ENCODE results near the gene CSF3. TPM values are rescaled to one million over a fixed set of nuclear protein-coding genes. Genes with fewer than 3 reads are reported as not detected.
"Not testable (repeated sequence)": the region's sequence is repeated elsewhere in the genome, so short reads cannot be mapped to it uniquely, and the experiment has no call there.

Gene CSF3
- total and polyA plus RNA-seq, 2 experiments from 2014 or later, result 0.13 TPM; not detected in 1

DNA sequence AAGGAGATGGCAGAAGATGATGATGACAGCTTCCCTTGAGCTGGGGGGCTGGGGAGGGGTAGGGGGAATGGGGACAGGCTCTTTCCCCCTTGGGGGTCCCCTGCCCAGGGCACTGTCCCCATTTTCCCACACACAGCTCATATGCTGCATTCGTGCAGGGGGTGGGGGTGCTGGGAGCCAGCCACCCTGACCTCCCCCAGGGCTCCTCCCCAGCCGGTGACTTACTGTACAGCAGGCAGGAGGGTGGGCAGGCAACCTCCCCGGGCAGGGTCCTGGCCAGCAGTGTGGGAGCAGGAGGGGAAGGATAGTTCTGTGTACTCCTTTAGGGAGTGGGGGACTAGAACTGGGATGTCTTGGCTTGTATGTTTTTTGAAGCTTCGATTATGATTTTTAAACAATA is 17.7 kb upstream of the CSF3 start:
- no peaks in the 10 kb centered on the region for H3K27me3 ChIP-seq (replicated peaks; ENCODE audit: insufficient read depth)
- no peaks in the 10 kb centered on the region for H3K4me1 ChIP-seq (ENCODE audit: insufficient read depth)
- H3K9ac ChIP-seq, result no peak overlapping the region
- H3F3A ChIP-seq (ENCODE audit: insufficient read depth), result peaks cover 15% of the 10 kb centered on the region; the same call in 1 of the 2 replicates
- no peak overlapping the region for H3K4me2 ChIP-seq (ENCODE audit: unreplicated experiment)
- H3K9me2 ChIP-seq (ENCODE audit: insufficient read depth), result no peaks in the 10 kb centered on the region
- H3K9me3 ChIP-seq (ENCODE audit: low read depth), result no peaks in the 10 kb centered on the region
- DNase-seq, result no peak
- 56 to 63% methylated on average over 4 of the region's 4 CpGs for WGBS, 2 experiments (ENCODE audit: low coverage in 1 of 2, low lambda C conversion rate in 2 of 2, missing lambda C conversion rate in 2 of 2)
- no peak overlapping the region for H3K27ac ChIP-seq
- no peaks in the 10 kb centered on the region for H3K79me2 ChIP-seq (ENCODE audit: insufficient read depth)
- in situ Hi-C loops (cut with MboI), result no loop called here
- peaks cover 10% of the 10 kb centered on the region; the same call in 1 of the 2 replicates for H3K36me3 ChIP-seq (ENCODE audit: low read depth)
- no peaks in the 10 kb centered on the region for H4K20me1 ChIP-seq (ENCODE audit: insufficient read depth)
- TF ChIP-seq EZH2 (IDR thresholded peaks at IDR 0.05; ENCODE audit: insufficient read depth, poor library complexity, severe bottlenecking) (no peak), EZH2phosphoT487 (IDR thresholded peaks at IDR 0.05; ENCODE audit: insufficient read depth, low read depth) (no peak)
- H3K4me3 ChIP-seq, result no peak overlapping the region
- H2AFZ ChIP-seq, result no peak overlapping the region

DNA sequence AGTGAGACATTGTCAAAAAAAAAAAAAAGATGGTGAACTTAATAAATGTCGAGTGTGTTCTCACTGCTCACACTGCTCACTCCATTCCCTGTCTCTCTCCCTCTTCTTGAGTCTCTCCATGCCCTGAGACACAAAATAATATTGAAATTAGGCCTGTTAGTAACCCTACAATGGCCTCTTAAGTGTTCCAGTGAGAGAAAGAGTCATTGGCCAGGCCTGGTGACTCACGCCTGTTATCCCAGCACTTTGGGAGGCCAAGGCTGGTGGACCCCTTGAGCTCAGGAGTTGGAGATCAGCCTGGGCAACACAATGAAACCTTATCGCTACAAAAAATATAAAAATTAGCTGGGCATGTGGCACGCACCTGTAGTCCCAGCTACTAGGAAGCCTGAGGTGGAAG is 16.2 kb upstream of the CSF3 start:
- no peak overlapping the region for H3K27ac ChIP-seq
- H3K9me2 ChIP-seq (ENCODE audit: insufficient read depth), result no peaks in the 10 kb centered on the region
- peaks cover 15% of the 10 kb centered on the region; the same call in 1 of the 2 replicates for H3F3A ChIP-seq (ENCODE audit: insufficient read depth)
- H3K4me3 ChIP-seq, result no peak overlapping the region
- no peaks in the 10 kb centered on the region for H4K20me1 ChIP-seq (ENCODE audit: insufficient read depth)
- no peaks in the 10 kb centered on the region for H3K27me3 ChIP-seq (replicated peaks; ENCODE audit: insufficient read depth)
- WGBS, 2 experiments (ENCODE audit: low coverage in 1 of 2, low lambda C conversion rate in 2 of 2, missing lambda C conversion rate in 2 of 2), result 57% methylated on average over 4 of the region's 4 CpGs
- H3K79me2 ChIP-seq (ENCODE audit: insufficient read depth), result no peaks in the 10 kb centered on the region
- no peaks in the 10 kb centered on the region for H3K4me1 ChIP-seq (ENCODE audit: insufficient read depth)
- in situ Hi-C loops (cut with MboI), result no loop called here
- DNase-seq, result peak; percentile 43
- no peak overlapping the region for H3K4me2 ChIP-seq (ENCODE audit: unreplicated experiment)
- no peak overlapping the region for H2AFZ ChIP-seq
- no peaks in the 10 kb centered on the region for H3K9me3 ChIP-seq (ENCODE audit: low read depth)
- 0 out of 2 replicates have a peak, but pooled peaks cover 5% of the 10 kb centered on the region for H3K36me3 ChIP-seq (ENCODE audit: low read depth)
- no peak for TF ChIP-seq EZH2 (IDR thresholded peaks at IDR 0.05; ENCODE audit: insufficient read depth, poor library complexity, severe bottlenecking)
- TF ChIP-seq EZH2phosphoT487 (IDR thresholded peaks at IDR 0.05; ENCODE audit: insufficient read depth, low read depth), result no peak
- no peak overlapping the region for H3K9ac ChIP-seq

DNA sequence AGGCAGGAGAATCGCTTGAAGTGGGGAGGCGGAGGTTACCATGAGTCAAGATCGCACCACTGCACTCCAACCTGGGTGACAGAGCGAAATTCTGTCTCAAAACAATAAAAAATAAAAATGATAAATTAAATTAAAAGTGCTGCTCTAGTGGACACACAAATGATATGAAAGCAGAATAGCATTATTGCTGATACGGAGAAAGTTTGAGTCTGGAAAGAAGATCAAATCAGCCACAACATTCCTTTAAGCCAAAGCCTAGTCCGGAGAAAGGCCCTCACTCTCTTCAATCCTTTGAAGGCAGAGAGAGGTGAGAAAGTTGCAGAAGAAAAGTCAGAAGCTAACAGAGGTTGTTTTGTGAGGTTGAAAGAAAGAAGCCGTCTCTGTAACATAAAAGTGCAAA is 15.1 kb upstream of the CSF3 start:
- H3K4me2 ChIP-seq (ENCODE audit: unreplicated experiment), result no peak overlapping the region
- no peaks in the 10 kb centered on the region for H3K4me1 ChIP-seq (ENCODE audit: insufficient read depth)
- no peak overlapping the region for H3K4me3 ChIP-seq
- H3K27ac ChIP-seq, result no peak overlapping the region
- H3F3A ChIP-seq (ENCODE audit: insufficient read depth), result peaks cover 15% of the 10 kb centered on the region; the same call in 1 of the 2 replicates
- no peaks in the 10 kb centered on the region for H3K27me3 ChIP-seq (replicated peaks; ENCODE audit: insufficient read depth)
- H3K9me2 ChIP-seq (ENCODE audit: insufficient read depth), result no peaks in the 10 kb centered on the region
- H3K9ac ChIP-seq, result no peak overlapping the region
- no peaks in the 10 kb centered on the region for H3K9me3 ChIP-seq (ENCODE audit: low read depth)
- H2AFZ ChIP-seq, result no peak overlapping the region
- TF ChIP-seq EZH2phosphoT487 (IDR thresholded peaks at IDR 0.05; ENCODE audit: insufficient read depth, low read depth), result no peak
- no peak for TF ChIP-seq EZH2 (IDR thresholded peaks at IDR 0.05; ENCODE audit: insufficient read depth, poor library complexity, severe bottlenecking)
- 0 out of 2 replicates have a peak, but pooled peaks cover 5% of the 10 kb centered on the region for H3K36me3 ChIP-seq (ENCODE audit: low read depth)
- no peaks in the 10 kb centered on the region for H4K20me1 ChIP-seq (ENCODE audit: insufficient read depth)
- in situ Hi-C loops (cut with MboI), result no loop called here
- WGBS, 2 experiments (ENCODE audit: low coverage in 1 of 2, low lambda C conversion rate in 2 of 2, missing lambda C conversion rate in 2 of 2), result 86 to 89% methylated on average over 7 of the region's 7 CpGs
- H3K79me2 ChIP-seq (ENCODE audit: insufficient read depth), result no peaks in the 10 kb centered on the region
- DNase-seq, result no peak

DNA sequence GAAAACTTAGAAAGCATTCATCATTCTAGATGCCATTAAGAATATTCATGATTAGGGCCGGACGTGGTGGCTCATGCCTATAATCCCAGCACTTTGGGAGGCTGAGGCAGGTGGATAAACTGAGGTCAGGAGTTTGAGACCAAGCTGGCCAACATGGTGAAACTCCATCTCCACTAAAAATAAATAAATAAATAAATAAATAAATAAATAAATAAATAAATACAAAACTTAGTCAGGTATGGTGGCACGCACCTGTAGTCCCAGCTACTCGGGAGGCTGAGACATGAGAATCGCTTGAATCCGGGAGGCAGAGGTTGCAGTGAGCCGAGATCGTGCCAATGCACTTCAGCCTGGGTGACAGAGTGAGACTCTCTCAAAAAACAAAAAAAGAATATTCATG is 13.9 kb upstream of the CSF3 start:
- in situ Hi-C loops (cut with MboI), result not testable (repeated sequence)

DNA sequence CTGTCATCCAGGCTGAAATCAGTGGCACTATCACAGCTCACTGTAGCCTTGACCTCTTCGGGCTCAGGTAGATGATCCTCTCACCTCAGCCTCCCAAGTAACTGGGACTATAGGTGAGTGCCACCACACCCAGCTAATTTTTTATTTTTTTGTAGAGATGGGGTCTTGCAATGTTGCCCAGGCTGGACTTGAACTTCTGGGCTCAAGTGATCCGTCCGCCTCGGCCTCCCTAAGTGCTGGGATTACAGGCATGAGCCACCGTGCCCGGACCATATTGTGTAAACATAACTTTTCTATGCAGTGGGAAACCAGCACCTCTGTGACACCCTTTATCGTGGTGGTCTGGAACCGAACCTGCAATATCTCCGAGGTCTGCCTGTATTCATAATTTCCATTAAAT is 11.2 kb upstream of the CSF3 start:
- in situ Hi-C loops (cut with MboI), result no loop called here

More for the DNA sequence above, 13.9 kb upstream of the CSF3 start:
- not testable (repeated sequence) for H3K4me3 ChIP-seq; H3K4me1 ChIP-seq (ENCODE audit: insufficient read depth); H2AFZ ChIP-seq; H4K20me1 ChIP-seq (ENCODE audit: insufficient read depth); H3K9me2 ChIP-seq (ENCODE audit: insufficient read depth); DNase-seq; H3K27me3 ChIP-seq (replicated peaks; ENCODE audit: insufficient read depth); H3K36me3 ChIP-seq (ENCODE audit: low read depth); H3K9me3 ChIP-seq (ENCODE audit: low read depth); H3K27ac ChIP-seq; H3K79me2 ChIP-seq (ENCODE audit: insufficient read depth); H3K9ac ChIP-seq; H3K4me2 ChIP-seq (ENCODE audit: unreplicated experiment)
- 90 to 93% methylated on average over 8 of the region's 8 CpGs for WGBS, 2 experiments (ENCODE audit: low coverage in 1 of 2, low lambda C conversion rate in 2 of 2, missing lambda C conversion rate in 2 of 2)
- H3F3A ChIP-seq (ENCODE audit: insufficient read depth), result peaks cover 15% of the 10 kb centered on the region; the same call in 1 of the 2 replicates

More for the DNA sequence above, 11.2 kb upstream of the CSF3 start:
- Histone ChIP-seq H3F3A (ENCODE audit: insufficient read depth) (peaks cover 5% of the 10 kb centered on the region; the same call in 1 of the 2 replicates), H3K27me3 (replicated peaks; ENCODE audit: insufficient read depth) (no peaks in the 10 kb centered on the region), H3K4me2 (ENCODE audit: unreplicated experiment) (no peak overlapping the region), H2AFZ (no peak overlapping the region), H3K9me2 (ENCODE audit: insufficient read depth) (no peaks in the 10 kb centered on the region), H3K79me2 (ENCODE audit: insufficient read depth) (no peaks in the 10 kb centered on the region), H3K27ac (no peak overlapping the region), H3K9me3 (ENCODE audit: low read depth) (no peaks in the 10 kb centered on the region), H4K20me1 (ENCODE audit: insufficient read depth) (no peaks in the 10 kb centered on the region), H3K9ac (no peak overlapping the region), H3K4me1 (ENCODE audit: insufficient read depth) (no peaks in the 10 kb centered on the region), H3K36me3 (ENCODE audit: low read depth) (no peaks in the 10 kb centered on the region), H3K4me3 (no peak overlapping the region)
- no peak for DNase-seq
- 82 to 83% methylated on average over 9 of the region's 9 CpGs for whole genome bisulfite sequencing, 2 experiments (ENCODE audit: low coverage in 1 of 2, low lambda C conversion rate in 2 of 2, missing lambda C conversion rate in 2 of 2)
- TF ChIP-seq EZH2 (IDR thresholded peaks at IDR 0.05; ENCODE audit: insufficient read depth, poor library complexity, severe bottlenecking) (no peak), EZH2phosphoT487 (IDR thresholded peaks at IDR 0.05; ENCODE audit: insufficient read depth, low read depth) (no peak)
